ENCODE measurements around the gene ARPC4. TPM values are rescaled to one million over a fixed set of nuclear protein-coding genes. Genes with fewer than 3 reads are reported as not detected.

ARPC4 gene
- total RNA-seq, 1 donor from 2014 or later, result 77.7 TPM

Other genes starting within 250 kb of the ARPC4 start
- not detected for gene LHFPL4, start 239.3 kb upstream of the ARPC4 start, total RNA-seq
- gene MTMR14, start 143.6 kb upstream of the ARPC4 start, total RNA-seq, result 21.1 TPM
- 0.39 TPM for gene CPNE9, start 89.2 kb upstream of the ARPC4 start, total RNA-seq
- gene BRPF1, start 61.3 kb upstream of the ARPC4 start, total RNA-seq, result 12.0 TPM
- gene OGG1, start 43.1 kb upstream of the ARPC4 start, total RNA-seq, result 23.5 TPM
- 24.6 TPM for gene CAMK1, start 23.1 kb upstream of the ARPC4 start, total RNA-seq
- gene TADA3, start 609 bp upstream of the ARPC4 start, total RNA-seq, result 20.8 TPM
- gene TTLL3, start 17.2 kb downstream of the ARPC4 start, total RNA-seq, result 64.3 TPM
- 18.1 TPM for gene RPUSD3, start 50.9 kb downstream of the ARPC4 start, total RNA-seq
- 29.4 TPM for gene CIDEC, start 87.2 kb downstream of the ARPC4 start, total RNA-seq
- 16.3 TPM for gene JAGN1, start 97.5 kb downstream of the ARPC4 start, total RNA-seq
- 6.3 TPM for gene IL17RE, start 109.8 kb downstream of the ARPC4 start, total RNA-seq
- gene IL17RC, start 124.0 kb downstream of the ARPC4 start, total RNA-seq, result 22.2 TPM
- 25.8 TPM for gene CRELD1, start 140.8 kb downstream of the ARPC4 start, total RNA-seq
- gene PRRT3, start 159.3 kb downstream of the ARPC4 start, total RNA-seq, result 1.2 TPM
- gene EMC3, start 193.8 kb downstream of the ARPC4 start, total RNA-seq, result 33.6 TPM
- gene FANCD2, start 233.4 kb downstream of the ARPC4 start, total RNA-seq, result 15.0 TPM

Measured in skin of body (tissue), 1 donor.